Mesendoderm (in vitro differentiated cells): ENCODE results near the gene XXYLT1.
"Not testable (repeated sequence)": the region's sequence is repeated elsewhere in the genome, so short reads cannot be mapped to it uniquely, and the experiment has no call there.

ENCODE experiments used
- DNase-seq: peaks from one replicate; pipeline ENCODE4 v3.0.0; 2013
- H2AK5ac ChIP-seq: 2 replicates; pipeline ENCODE4 v1.6.1; 2013; ENCODE audit warnings: low read length, inconsistent platforms
- H2BK120ac ChIP-seq: 2 replicates; pipeline ENCODE4 v1.6.1; 2013; ENCODE audit warnings: low read depth, mild to moderate bottlenecking, low read length, moderate library complexity, mixed read lengths
- H2BK15ac ChIP-seq: replicated peaks from 2 replicates; pipeline ENCODE4 v1.6.1; 2013; ENCODE audit warnings: low read depth, mild to moderate bottlenecking, moderate library complexity
- H2BK5ac ChIP-seq: 2 replicates; pipeline ENCODE4 v1.6.1; 2013; ENCODE audit warnings: low read length, inconsistent platforms
- H3K18ac ChIP-seq: 2 replicates; pipeline ENCODE4 v1.6.1; 2013; ENCODE audit warnings: mild to moderate bottlenecking, low read length, mixed read lengths
- H3K23ac ChIP-seq: one replicate; pipeline ENCODE4 v1.6.1; 2013; ENCODE audit warnings: low read length
- H3K27ac ChIP-seq: 2 replicates; pipeline ENCODE4 v1.5.1; 2013; ENCODE audit warnings: low read depth, mild to moderate bottlenecking, inconsistent platforms, low read length, moderate library complexity
- H3K27me3 ChIP-seq: 2 replicates; pipeline ENCODE4 v1.6.1; 2013; ENCODE audit warnings: low read length, control low read depth, mild to moderate bottlenecking, inconsistent platforms; ENCODE audit not compliant: insufficient read depth, poor library complexity
- H3K36me3 ChIP-seq: 2 replicates; pipeline ENCODE4 v1.6.1; 2013; ENCODE audit warnings: low read length, inconsistent platforms; ENCODE audit not compliant: control insufficient read depth, insufficient read depth
- H3K4ac ChIP-seq: one replicate; pipeline ENCODE4 v1.6.1; 2013; ENCODE audit warnings: low read depth, mild to moderate bottlenecking, low read length, moderate library complexity
- H3K4me1 ChIP-seq: 2 replicates; pipeline ENCODE4 v1.6.1; 2013; ENCODE audit warnings: low read depth, low read length, inconsistent platforms; ENCODE audit not compliant: control insufficient read depth
- H3K4me2 ChIP-seq: 2 replicates; pipeline ENCODE4 v1.6.1; 2013; ENCODE audit warnings: low read length
- H3K4me3 ChIP-seq: 2 replicates; pipeline ENCODE4 v1.5.1; 2013; ENCODE audit warnings: mild to moderate bottlenecking, low read length
- H3K56ac ChIP-seq: one replicate; pipeline ENCODE4 v1.6.1; 2013; ENCODE audit warnings: low read length
- H3K79me1 ChIP-seq: 2 replicates; pipeline ENCODE4 v1.6.1; 2013; ENCODE audit warnings: low read length, inconsistent platforms
- H3K79me2 ChIP-seq: 2 replicates; pipeline ENCODE4 v1.6.1; 2013; ENCODE audit warnings: mild to moderate bottlenecking, low read length; ENCODE audit not compliant: control insufficient read depth, insufficient read depth
- H3K9ac ChIP-seq: 2 replicates; pipeline ENCODE4 v1.6.1; 2013; ENCODE audit warnings: low read length, inconsistent platforms
- H4K5ac ChIP-seq: one replicate; pipeline ENCODE4 v1.6.1; 2013; ENCODE audit warnings: low read length
- H4K8ac ChIP-seq: one replicate; pipeline ENCODE4 v1.6.1; 2013; ENCODE audit warnings: low read depth, mild to moderate bottlenecking, control low read depth, low read length, moderate library complexity
- WGBS: extraction: QIAGEN DNeasy Blood & Tissue Kit; methylation state at CpG from one replicate; pipeline ENCODE4 v1.1.7; 2013; ENCODE audit warnings: low lambda C conversion rate, missing lambda C conversion rate; ENCODE audit not compliant: insufficient coverage; ENCODE audit errors: extremely low coverage; 5-methylcytosine and 5-hydroxymethylcytosine counted together

The XXYLT1 gene

GRCh38 chr3:195040773-195041520, 230.0 kb downstream of the XXYLT1 start:
- no peaks in the 10 kb centered on the region for H3K79me2 ChIP-seq
- no peaks in the 10 kb centered on the region for H3K79me1 ChIP-seq
- H3K18ac ChIP-seq, result peak overlapping the region; percentile 23
- H3K4me3 ChIP-seq, result no peak overlapping the region
- no peaks in the 10 kb centered on the region for H3K27me3 ChIP-seq
- H3K56ac ChIP-seq, result no peak overlapping the region
- peaks cover 2% of the 10 kb centered on the region for H3K4me1 ChIP-seq
- no peaks in the 10 kb centered on the region for H3K36me3 ChIP-seq
- H3K23ac ChIP-seq, result no peak overlapping the region
- no peak overlapping the region for H2AK5ac ChIP-seq
- no CpG with 5 or more reads among the region's 13 CpGs for WGBS
- no peak overlapping the region for H3K4ac ChIP-seq
- no peak overlapping the region for H3K9ac ChIP-seq
- H4K8ac ChIP-seq, result no peak overlapping the region
- DNase-seq, result peak; percentile 57
- H3K27ac ChIP-seq, result no peak overlapping the region
- no peak overlapping the region for H2BK5ac ChIP-seq
- no peak overlapping the region for H3K4me2 ChIP-seq
- no peak overlapping the region for H2BK120ac ChIP-seq
- H4K5ac ChIP-seq, result no peak overlapping the region
- H2BK15ac ChIP-seq, result no peak overlapping the region

- Histone ChIP-seq H4K8ac (no peak overlapping the region), H2BK5ac (no peak overlapping the region), H3K79me1 (no peaks in the 10 kb centered on the region), H3K27ac (no peak overlapping the region), H2BK120ac (no peak overlapping the region), H2BK15ac (no peak overlapping the region), H3K23ac (no peak overlapping the region), H3K9ac (no peak overlapping the region), H4K5ac (no peak overlapping the region), H3K18ac (no peak overlapping the region), H3K36me3 (no peaks in the 10 kb centered on the region), H3K4ac (no peak overlapping the region), H2AK5ac (no peak overlapping the region), H3K79me2 (no peaks in the 10 kb centered on the region), H3K4me3 (no peak overlapping the region), H3K4me2 (no peak overlapping the region), H3K56ac (no peak overlapping the region), H3K4me1 (peaks cover 2% of the 10 kb centered on the region), H3K27me3 (no peaks in the 10 kb centered on the region)
- no peak for DNase-seq
- no CpG with 5 or more reads among the region's 11 CpGs for WGBS
Measured at GRCh38 chr3:195040094-195040493, 230.9 kb downstream of the XXYLT1 start.

- no peaks in the 10 kb centered on the region for H3K79me2 ChIP-seq
- H3K9ac ChIP-seq, result no peak overlapping the region
- no peaks in the 10 kb centered on the region for H3K27me3 ChIP-seq
- H3K4me3 ChIP-seq, result no peak overlapping the region
- peaks cover 2% of the 10 kb centered on the region for H3K4me1 ChIP-seq
- no CpG with 5 or more reads among the region's 7 CpGs for WGBS
- H3K27ac ChIP-seq, result no peak overlapping the region
- no peak overlapping the region for H2BK5ac ChIP-seq
- no peaks in the 10 kb centered on the region for H3K79me1 ChIP-seq
- DNase-seq, result no peak
- H2BK15ac ChIP-seq, result no peak overlapping the region
- no peak overlapping the region for H3K23ac ChIP-seq
- H2AK5ac ChIP-seq, result no peak overlapping the region
- no peak overlapping the region for H3K4ac ChIP-seq
- no peak overlapping the region for H3K56ac ChIP-seq
- H3K36me3 ChIP-seq, result no peaks in the 10 kb centered on the region
- no peak overlapping the region for H3K18ac ChIP-seq
- no peak overlapping the region for H4K5ac ChIP-seq
- no peak overlapping the region for H3K4me2 ChIP-seq
- no peak overlapping the region for H2BK120ac ChIP-seq
- no peak overlapping the region for H4K8ac ChIP-seq
Measured at GRCh38 chr3:195039180-195039843, 231.6 kb downstream of the XXYLT1 start.

GRCh38 chr3:195038161-195038560, 232.8 kb downstream of the XXYLT1 start:
- H2AK5ac ChIP-seq, result no peak overlapping the region
- H4K5ac ChIP-seq, result no peak overlapping the region
- DNase-seq, result no peak
- no peaks in the 10 kb centered on the region for H3K27me3 ChIP-seq
- H2BK120ac ChIP-seq, result no peak overlapping the region
- no peak overlapping the region for H3K4me2 ChIP-seq
- no peak overlapping the region for H3K27ac ChIP-seq
- H3K79me1 ChIP-seq, result no peaks in the 10 kb centered on the region
- H4K8ac ChIP-seq, result no peak overlapping the region
- H3K36me3 ChIP-seq, result no peaks in the 10 kb centered on the region
- H3K56ac ChIP-seq, result no peak overlapping the region
- no peak overlapping the region for H3K4ac ChIP-seq
- H3K4me3 ChIP-seq, result no peak overlapping the region
- no peak overlapping the region for H3K23ac ChIP-seq
- H3K9ac ChIP-seq, result no peak overlapping the region
- H2BK15ac ChIP-seq, result no peak overlapping the region
- peaks cover 4% of the 10 kb centered on the region for H3K4me1 ChIP-seq
- WGBS, result no CpG with 5 or more reads among the region's 5 CpGs
- H2BK5ac ChIP-seq, result no peak overlapping the region
- no peaks in the 10 kb centered on the region for H3K79me2 ChIP-seq
- H3K18ac ChIP-seq, result no peak overlapping the region

DNA sequence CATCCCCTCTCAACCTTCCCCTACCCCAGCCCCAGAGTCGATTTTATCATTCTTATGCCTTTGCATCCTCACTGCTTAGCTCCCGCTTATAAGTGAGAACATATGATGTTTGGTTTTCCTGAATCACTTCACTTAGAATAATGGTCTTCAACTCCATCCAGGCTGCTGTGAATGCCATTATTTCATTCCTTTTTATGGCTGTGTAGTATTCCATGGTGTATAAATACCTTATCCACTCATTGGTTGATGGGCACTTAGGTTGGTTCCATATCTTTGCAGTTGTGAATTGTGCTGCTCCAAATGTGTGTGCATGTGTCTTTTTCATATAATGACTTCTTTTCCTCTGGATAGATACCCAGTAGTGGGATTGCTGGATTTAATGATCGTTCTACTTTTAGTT, 233.4 kb downstream of the XXYLT1 start:
- not testable (repeated sequence) for H3K4me1 ChIP-seq, H3K9ac ChIP-seq, H4K8ac ChIP-seq, H2BK15ac ChIP-seq, H2BK120ac ChIP-seq, H3K79me2 ChIP-seq, H3K23ac ChIP-seq, H3K27me3 ChIP-seq, H3K27ac ChIP-seq, H2AK5ac ChIP-seq, H3K18ac ChIP-seq, H3K36me3 ChIP-seq, H3K79me1 ChIP-seq, H3K4ac ChIP-seq, H3K4me3 ChIP-seq, H4K5ac ChIP-seq, H2BK5ac ChIP-seq, DNase-seq, H3K56ac ChIP-seq, H3K4me2 ChIP-seq
- no CpG with 5 or more reads among the region's 3 CpGs for WGBS
